ENCODE results near the gene KLHDC2. TPM values are rescaled to one million over a fixed set of nuclear protein-coding genes. Genes with fewer than 3 reads are reported as not detected.

The KLHDC2 gene
- total and polyA plus RNA-seq, 2 donors (not counting 3 experiments of a cell fraction or from before 2014, with no cell fraction given), result 25.2 to 29.2 TPM

GRCh38 chr14:49732896-49733295 lies 35.1 kb upstream of the KLHDC2 start:
- H3K4me2 ChIP-seq (ENCODE audit: insufficient read depth, low read length), result no peak overlapping the region
- no peaks in the 10 kb centered on the region for H4K20me1 ChIP-seq (replicated peaks; ENCODE audit: control insufficient read depth, extremely low read depth, insufficient read depth, low read length)
- H3K9me3 ChIP-seq (replicated peaks; ENCODE audit: control insufficient read depth, insufficient read depth, low read length), result no peaks in the 10 kb centered on the region
- no peaks in the 10 kb centered on the region for H3K36me3 ChIP-seq (ENCODE audit: control insufficient read depth in 2 of 2, extremely low read depth in 1 of 2, insufficient read depth in 2 of 2, low read length in 2 of 2)
- H3K9ac ChIP-seq (replicated peaks; ENCODE audit: extremely low read depth, insufficient read depth, low read length), result no peak overlapping the region
- no peaks in the 10 kb centered on the region for H3K9me1 ChIP-seq (replicated peaks; ENCODE audit: control insufficient read depth, extremely low read depth, insufficient read depth, low read length)
- no peaks in the 10 kb centered on the region for H3K79me2 ChIP-seq (ENCODE audit: control insufficient read depth, insufficient read depth, low read length)
- no peak overlapping the region for H3K27ac ChIP-seq (ENCODE audit: insufficient read depth, low read depth, low read length)
- TF ChIP-seq MYC (IDR thresholded peaks at IDR 0.05; ENCODE audit: low read depth, low read length), result no peak
- TF ChIP-seq CTCF (IDR thresholded peaks at IDR 0.05; ENCODE audit: extremely low read depth in 1 of 2, insufficient read depth in 1 of 2, low read depth in 1 of 2, low read length in 2 of 2), result no peak
- no peak for TF ChIP-seq JUN (IDR thresholded peaks at IDR 0.05; ENCODE audit: borderline replicate concordance, insufficient read depth, insufficient read length, low read depth)
- TF ChIP-seq EZH2 (IDR thresholded peaks at IDR 0.05; ENCODE audit: borderline replicate concordance, low read depth, low read length, severe bottlenecking), result no peak
- no peak for TF ChIP-seq POLR2A (IDR thresholded peaks at IDR 0.05; ENCODE audit: low read depth, low read length)
- no peak for TF ChIP-seq POLR2AphosphoS5 (IDR thresholded peaks at IDR 0.05; ENCODE audit: insufficient read depth, low read depth, low read length)
- no peak for TF ChIP-seq FOS (IDR thresholded peaks at IDR 0.05; ENCODE audit: borderline replicate concordance, insufficient read depth, low read length)
- dilution Hi-C loops (cut with MboI; ENCODE audit: extremely low pct_ligation_motif_present, low sequenced_read_pairs) (no loop called here), intact Hi-C loops (cut with micrococcal nuclease) (no loop called here)
- H3K4me1 ChIP-seq (ENCODE audit: control insufficient read depth, extremely low read depth, insufficient read depth, low read length), result no peaks in the 10 kb centered on the region
- no peak overlapping the region for H2AFZ ChIP-seq (ENCODE audit: low read depth, low read length)
- ChIA-PET POLR2A (no interaction called here), CTCF (no interaction called here)
- no peak overlapping the region for H3K4me3 ChIP-seq (replicated peaks in 1 of 3; ENCODE audit: insufficient read depth in 1 of 3, low read depth in 1 of 3, low read length in 3 of 3)
- no peak for FAIRE-seq
- DNase-seq (ENCODE audit: low read depth, low spot score), result no peak
- H3K27me3 ChIP-seq (ENCODE audit: control insufficient read depth in 2 of 2, insufficient read depth in 2 of 2, low read length in 2 of 2), result no peaks in the 10 kb centered on the region
- no TSS peak for BruUV-seq (replicated peaks)

GRCh38 chr14:49733836-49734235 lies 34.1 kb upstream of the KLHDC2 start:
- Histone ChIP-seq H3K4me3 (replicated peaks in 1 of 3; ENCODE audit: insufficient read depth in 1 of 3, low read depth in 1 of 3, low read length in 3 of 3) (no peak overlapping the region), H3K27ac (ENCODE audit: insufficient read depth, low read depth, low read length) (no peak overlapping the region), H2AFZ (ENCODE audit: low read depth, low read length) (no peak overlapping the region), H3K79me2 (ENCODE audit: control insufficient read depth, insufficient read depth, low read length) (no peaks in the 10 kb centered on the region), H4K20me1 (replicated peaks; ENCODE audit: control insufficient read depth, extremely low read depth, insufficient read depth, low read length) (no peaks in the 10 kb centered on the region), H3K27me3 (ENCODE audit: control insufficient read depth in 2 of 2, insufficient read depth in 2 of 2, low read length in 2 of 2) (no peaks in the 10 kb centered on the region), H3K9ac (replicated peaks; ENCODE audit: extremely low read depth, insufficient read depth, low read length) (no peak overlapping the region), H3K9me3 (replicated peaks; ENCODE audit: control insufficient read depth, insufficient read depth, low read length) (no peaks in the 10 kb centered on the region), H3K36me3 (ENCODE audit: control insufficient read depth in 2 of 2, extremely low read depth in 1 of 2, insufficient read depth in 2 of 2, low read length in 2 of 2) (no peaks in the 10 kb centered on the region), H3K4me2 (ENCODE audit: insufficient read depth, low read length) (no peak overlapping the region), H3K9me1 (replicated peaks; ENCODE audit: control insufficient read depth, extremely low read depth, insufficient read depth, low read length) (no peaks in the 10 kb centered on the region), H3K4me1 (ENCODE audit: control insufficient read depth, extremely low read depth, insufficient read depth, low read length) (no peaks in the 10 kb centered on the region)
- CTCF ChIA-PET, result no interaction called here
- dilution Hi-C loops (cut with MboI; ENCODE audit: extremely low pct_ligation_motif_present, low sequenced_read_pairs) (no loop called here), intact Hi-C loops (cut with micrococcal nuclease) (no loop called here)
- no peak for FAIRE-seq
- TF ChIP-seq EZH2 (IDR thresholded peaks at IDR 0.05; ENCODE audit: borderline replicate concordance, low read depth, low read length, severe bottlenecking) (no peak), MAX (IDR thresholded peaks at IDR 0.05; ENCODE audit: insufficient read depth, insufficient read length) (no peak), MYC (IDR thresholded peaks at IDR 0.05; ENCODE audit: low read depth, low read length) (no peak), FOS (IDR thresholded peaks at IDR 0.05; ENCODE audit: borderline replicate concordance, insufficient read depth, low read length) (no peak), POLR2AphosphoS5 (IDR thresholded peaks at IDR 0.05; ENCODE audit: insufficient read depth, low read depth, low read length) (no peak), POLR2A (IDR thresholded peaks at IDR 0.05; ENCODE audit: low read depth, low read length) (no peak), JUN (IDR thresholded peaks at IDR 0.05; ENCODE audit: borderline replicate concordance, insufficient read depth, insufficient read length, low read depth) (no peak), CTCF (IDR thresholded peaks at IDR 0.05; ENCODE audit: extremely low read depth in 1 of 2, insufficient read depth in 1 of 2, low read depth in 1 of 2, low read length in 2 of 2) (no peak), GATA2 (IDR thresholded peaks at IDR 0.05; ENCODE audit: insufficient read depth, insufficient read length, low read depth, low read length) (no peak)
- no peak for DNase-seq (ENCODE audit: low read depth, low spot score)
- no TSS peak for BruUV-seq (replicated peaks)
- POLR2A ChIA-PET, result no interaction called here

Measured in endothelial cell of umbilical vein (primary cell).